NCI-H510A (cell line): Measurements from ENCODE around the gene COL4A5.

Experiments
- DNase-seq: peaks from one replicate; lab custom pipeline; 2025; lab: John Stamatoyannopoulos, UW

Gene COL4A5

GRCh38 chrX:108439426-108439942 lies at the start of gene COL4A5:
Gene COL4A5 (plus strand): TSS chrX:108439838. CDS start chrX:108440126, 288 bp downstream.
- DNase-seq = peak; percentile 66

GRCh38 chrX:108390976-108391717 lies 48.5 kb upstream of the COL4A5 start:
- DNase-seq = peak; percentile 2

GRCh38 chrX:108396188-108396891 lies 43.3 kb upstream of the COL4A5 start:
- DNase-seq = no peak

GRCh38 chrX:108396986-108397385 lies 42.7 kb upstream of the COL4A5 start:
- no peak for DNase-seq

- no peak for DNase-seq
These were observed 41.8 kb upstream of the COL4A5 start for GRCh38 chrX:108397627-108398391.

- DNase-seq = no peak
These were observed 40.0 kb upstream of the COL4A5 start for GRCh38 chrX:108399418-108400165.

GRCh38 chrX:108412783-108413182 lies 26.9 kb upstream of the COL4A5 start:
- no peak for DNase-seq

- DNase-seq = no peak
These were observed 24.5 kb upstream of the COL4A5 start for GRCh38 chrX:108415146-108415545.

GRCh38 chrX:108415891-108416290 lies 23.7 kb upstream of the COL4A5 start:
- no peak for DNase-seq

GRCh38 chrX:108417257-108417656 lies 22.4 kb upstream of the COL4A5 start:
- no peak for DNase-seq

GRCh38 chrX:108419401-108419800 lies 20.2 kb upstream of the COL4A5 start:
- DNase-seq = no peak

- DNase-seq = no peak
These were observed 19.2 kb upstream of the COL4A5 start for GRCh38 chrX:108420481-108420880.

GRCh38 chrX:108426262-108426661 lies 13.4 kb upstream of the COL4A5 start:
- no peak for DNase-seq

- no peak for DNase-seq
These were observed 4.4 kb upstream of the COL4A5 start for GRCh38 chrX:108435261-108435660.

- no peak for DNase-seq
These were observed 2.1 kb upstream of the COL4A5 start for GRCh38 chrX:108437349-108438109.

- no peak for DNase-seq
These were observed 1.5 kb upstream of the COL4A5 start, which contains the start of gene COL4A6 for GRCh38 chrX:108438110-108438623. Gene COL4A6 (minus strand): TSS chrX:108438422. CDS start chrX:108438196, 226 bp downstream.

- no peak for DNase-seq
These were observed 491 bp downstream of the COL4A5 start for GRCh38 chrX:108439961-108440696.

- no peak for DNase-seq
These were observed 3.3 kb downstream of the COL4A5 start for GRCh38 chrX:108442901-108443464.

- no peak for DNase-seq
These were observed 7.7 kb downstream of the COL4A5 start for GRCh38 chrX:108447303-108447702.

GRCh38 chrX:108453841-108454240 lies 14.2 kb downstream of the COL4A5 start:
- no peak for DNase-seq
